Memory B cell (primary cell): ENCODE measurements around the gene CRBN.

ENCODE experiments used
- ATAC-seq: fragments of 150-1000 bp; cut with Tn5 transposase; 2 replicates; pipeline ENCODE4 v1.10.0; 2021; ENCODE audit warnings: low read depth, mild to moderate bottlenecking, moderate library complexity
- DNase-seq, 2 donors: peaks; one replicate each; pipeline ENCODE4 v3.0.0; 2022; ENCODE audit warnings: low spot score in 2 of 2
- H3K27ac Mint-ChIP-seq: one replicate; pipeline ENCODE4 v1.8.0; 2022; ENCODE audit warnings: mild to moderate bottlenecking, moderate library complexity, mixed read lengths
- H3K27me3 Mint-ChIP-seq: one replicate; pipeline ENCODE4 v1.8.0; 2022; ENCODE audit warnings: mixed read lengths
- H3K36me3 Mint-ChIP-seq: one replicate; pipeline ENCODE4 v1.8.0; 2022; ENCODE audit warnings: mild to moderate bottlenecking, mixed read lengths
- H3K4me1 Mint-ChIP-seq: one replicate; pipeline ENCODE4 v1.8.0; 2022; ENCODE audit warnings: mixed read lengths
- H3K4me3 Mint-ChIP-seq: one replicate; pipeline ENCODE4 v1.8.0; 2022; ENCODE audit warnings: mild to moderate bottlenecking, moderate library complexity, mixed read lengths
- H3K9me3 Mint-ChIP-seq: one replicate; pipeline ENCODE4 v1.8.0; 2022; ENCODE audit warnings: mixed read lengths

Gene CRBN

DNA sequence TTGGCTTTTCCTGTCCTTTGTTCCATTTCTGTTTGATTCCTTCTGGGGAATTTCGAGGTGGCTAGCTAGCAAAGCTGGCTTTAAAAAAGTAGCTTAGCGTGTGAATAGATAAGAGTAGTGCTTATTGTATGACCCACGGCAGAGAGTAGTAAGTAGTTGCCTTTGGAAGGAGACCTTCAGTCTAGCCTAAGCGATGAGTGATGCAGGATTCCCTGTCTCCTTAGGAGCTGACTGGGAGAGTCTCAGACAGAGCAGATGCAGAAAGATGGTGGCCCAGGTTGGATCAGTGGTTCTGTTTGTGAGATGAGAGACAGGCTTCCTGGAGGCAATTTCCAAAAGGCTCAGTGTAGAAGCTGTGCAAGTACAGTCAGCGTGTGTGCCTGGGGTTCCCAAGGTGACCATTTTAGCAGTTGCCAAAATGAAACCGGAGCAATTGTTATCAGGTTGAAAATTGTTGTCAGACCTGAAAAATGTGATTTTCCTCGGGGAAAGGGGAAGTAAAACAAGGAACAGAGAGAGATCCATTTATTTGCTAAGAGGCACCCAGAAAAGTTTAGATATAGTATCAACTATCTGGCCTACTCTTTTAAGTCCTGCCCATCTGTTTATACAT is 68.6 kb downstream of the CRBN start:
- ATAC-seq (no peak), DNase-seq (peak in 1 of 2 donors; percentile 14)
- H3K27me3 Mint-ChIP-seq: peaks cover 3% of the 10 kb centered on the region
- H3K27ac Mint-ChIP-seq: peak overlapping the region; percentile 95
- H3K4me3 Mint-ChIP-seq: peak overlapping the region; percentile 74
- peaks cover 21% of the 10 kb centered on the region for H3K4me1 Mint-ChIP-seq
- H3K9me3 Mint-ChIP-seq: no peaks in the 10 kb centered on the region
- peaks cover 1% of the 10 kb centered on the region for H3K36me3 Mint-ChIP-seq

DNA sequence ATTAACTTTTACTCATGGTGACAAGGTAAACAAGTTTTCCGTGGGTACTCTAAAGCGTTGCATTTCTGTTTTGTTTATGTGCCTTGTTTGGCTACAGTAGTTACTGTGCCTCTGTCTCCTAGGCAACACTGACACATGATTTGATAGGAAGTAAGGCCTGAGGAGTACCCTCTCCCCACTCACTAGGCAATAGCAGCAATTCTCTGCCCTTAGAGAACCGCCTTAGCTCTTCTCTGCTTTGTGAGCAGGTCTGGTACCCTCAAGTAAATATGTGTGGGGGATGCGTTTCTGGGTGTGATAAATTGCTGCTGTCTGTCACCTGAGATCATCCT is 69.2 kb downstream of the CRBN start, which contains the start of gene IL5RA:
IL5RA (minus strand) TSS at position 76 of the 332 bp plus-strand sequence. CDS start 5,390 bp downstream, outside the sequence.
- DNase-seq (peak; percentile 27 to 28), ATAC-seq (peak; percentile 91)
- peaks cover 3% of the 10 kb centered on the region for H3K27me3 Mint-ChIP-seq
- peak within 1 kb of the TSS; percentile 74 for H3K4me3 Mint-ChIP-seq
- no peaks in the 10 kb centered on the region for H3K9me3 Mint-ChIP-seq
- peaks cover 1% of the 10 kb centered on the region for H3K36me3 Mint-ChIP-seq
- H3K4me1 Mint-ChIP-seq: peaks cover 27% of the 10 kb centered on the region
- peak within 1 kb of the TSS; percentile 95 for H3K27ac Mint-ChIP-seq

DNA sequence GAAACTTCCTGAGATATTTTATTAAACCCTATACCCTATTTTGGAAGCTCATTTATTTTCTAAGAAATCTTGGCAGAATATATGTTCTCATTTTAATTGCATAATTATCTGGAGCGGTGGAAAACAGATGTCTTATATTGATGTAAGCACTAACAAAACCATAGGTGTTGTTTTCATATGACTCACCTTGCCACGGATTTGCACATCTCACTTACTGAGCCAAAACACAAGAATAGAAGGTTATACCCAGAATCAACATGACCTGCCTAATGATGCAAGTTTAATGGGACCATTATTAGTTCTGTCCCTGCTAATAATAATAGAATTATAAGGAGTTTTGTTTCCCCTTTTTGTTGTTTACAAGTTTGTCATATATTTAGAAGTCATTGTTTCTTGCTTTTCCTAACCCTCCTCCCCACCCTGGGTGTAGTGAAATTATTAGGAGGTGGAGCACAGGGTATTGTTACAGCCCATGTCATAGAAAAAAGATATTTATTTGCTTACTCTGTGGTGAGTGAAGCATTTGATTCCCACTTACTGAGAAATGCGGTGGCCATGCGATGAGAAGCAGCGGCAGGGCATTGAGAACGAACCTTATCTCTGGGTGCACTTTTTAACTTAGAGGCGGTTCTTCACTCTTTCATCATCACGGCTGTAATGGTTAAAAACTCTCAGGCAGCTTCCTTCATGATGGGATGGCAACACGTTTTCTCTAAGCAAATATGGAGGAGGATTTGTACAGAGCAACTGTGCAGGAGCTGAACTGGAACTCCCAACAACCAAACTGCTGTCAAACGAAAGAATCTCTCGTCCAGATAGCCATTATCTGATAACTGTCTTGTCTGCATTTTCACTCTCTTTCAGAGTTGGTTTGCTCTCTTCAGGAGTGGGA is 69.8 kb downstream of the CRBN start:
- H3K4me1 Mint-ChIP-seq: peaks cover 30% of the 10 kb centered on the region
- DNase-seq (peak in 1 of 2 donors; percentile 16), ATAC-seq (peak; percentile 27)
- peak overlapping the region; percentile 74 for H3K4me3 Mint-ChIP-seq
- H3K36me3 Mint-ChIP-seq: peaks cover 1% of the 10 kb centered on the region
- H3K27me3 Mint-ChIP-seq: peaks cover 1% of the 10 kb centered on the region
- H3K9me3 Mint-ChIP-seq: no peaks in the 10 kb centered on the region
- peak overlapping the region; percentile 95 for H3K27ac Mint-ChIP-seq

DNA sequence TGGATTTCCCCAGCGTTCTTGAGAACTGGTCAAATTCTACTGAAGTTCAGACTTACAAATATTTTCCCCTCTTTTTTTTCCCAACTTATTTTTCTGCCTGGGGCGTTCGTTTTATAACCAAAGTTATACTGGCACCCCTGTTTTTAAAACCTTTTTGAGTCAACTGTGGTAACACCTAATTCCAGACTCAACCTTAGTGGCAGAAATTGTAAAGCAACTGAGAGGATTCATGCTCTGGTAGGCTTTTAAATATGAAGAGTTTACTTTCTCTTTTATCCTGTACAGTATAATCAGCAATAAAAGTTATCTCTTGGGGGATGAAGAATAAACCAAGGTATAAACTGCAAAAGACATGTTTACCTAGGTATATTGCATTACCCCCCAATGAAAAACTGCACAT is 71.6 kb downstream of the CRBN start:
- DNase-seq: no peak
- H3K27me3 Mint-ChIP-seq: peaks cover 1% of the 10 kb centered on the region
- no peak for ATAC-seq
- H3K4me3 Mint-ChIP-seq: no peak overlapping the region
- H3K4me1 Mint-ChIP-seq: peaks cover 30% of the 10 kb centered on the region
- H3K27ac Mint-ChIP-seq: no peak overlapping the region
- H3K36me3 Mint-ChIP-seq: peaks cover 1% of the 10 kb centered on the region
- H3K9me3 Mint-ChIP-seq: no peaks in the 10 kb centered on the region

DNA sequence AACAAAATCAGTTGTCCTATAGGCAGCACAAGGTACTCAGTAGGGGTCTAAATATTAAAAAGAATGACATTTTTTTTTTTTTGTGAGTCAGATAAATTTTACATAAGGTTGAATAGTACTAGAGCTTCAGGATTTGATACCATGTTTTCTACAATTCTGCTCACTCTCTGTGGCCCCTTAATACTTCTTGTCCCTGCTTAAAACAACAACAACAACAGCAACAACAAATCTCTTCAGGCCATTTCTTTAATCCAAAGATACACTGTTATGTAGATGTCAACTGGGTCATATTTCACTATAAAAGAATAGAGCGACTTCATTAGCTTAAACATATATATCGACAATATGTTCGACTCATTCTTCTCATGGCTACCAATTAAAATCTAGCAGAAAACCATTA is 72.3 kb downstream of the CRBN start:
- no peak overlapping the region for H3K4me3 Mint-ChIP-seq
- no peak for DNase-seq
- peaks cover 1% of the 10 kb centered on the region for H3K36me3 Mint-ChIP-seq
- H3K27me3 Mint-ChIP-seq: peaks cover 1% of the 10 kb centered on the region
- peaks cover 30% of the 10 kb centered on the region for H3K4me1 Mint-ChIP-seq
- no peak overlapping the region for H3K27ac Mint-ChIP-seq
- ATAC-seq: no peak
- H3K9me3 Mint-ChIP-seq: no peaks in the 10 kb centered on the region

DNA sequence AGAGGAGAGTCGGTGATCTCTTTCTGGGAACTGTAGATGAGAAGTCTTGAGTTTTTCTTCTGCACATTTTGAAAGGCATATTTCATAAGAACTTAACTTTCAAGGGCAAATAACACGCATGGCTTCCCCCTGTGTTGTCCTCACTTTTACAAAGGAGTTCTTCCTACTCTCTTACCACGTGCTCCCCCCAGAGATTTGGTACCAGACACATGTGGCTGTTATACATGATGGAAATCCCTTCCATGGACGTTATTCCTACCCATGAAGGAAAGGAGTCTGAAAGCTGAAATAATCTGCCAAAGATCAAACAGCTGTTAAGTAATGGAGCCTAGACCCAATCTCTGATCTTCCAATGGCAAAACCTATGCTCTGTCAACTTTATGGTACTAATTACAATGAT is 73.7 kb downstream of the CRBN start:
- ATAC-seq (no peak), DNase-seq (no peak)
- H3K36me3 Mint-ChIP-seq: peaks cover 3% of the 10 kb centered on the region
- no peak overlapping the region for H3K4me3 Mint-ChIP-seq
- H3K27ac Mint-ChIP-seq: peak overlapping the region; percentile 0
- no peaks in the 10 kb centered on the region for H3K9me3 Mint-ChIP-seq
- peaks cover 30% of the 10 kb centered on the region for H3K4me1 Mint-ChIP-seq
- peaks cover 3% of the 10 kb centered on the region for H3K27me3 Mint-ChIP-seq

DNA sequence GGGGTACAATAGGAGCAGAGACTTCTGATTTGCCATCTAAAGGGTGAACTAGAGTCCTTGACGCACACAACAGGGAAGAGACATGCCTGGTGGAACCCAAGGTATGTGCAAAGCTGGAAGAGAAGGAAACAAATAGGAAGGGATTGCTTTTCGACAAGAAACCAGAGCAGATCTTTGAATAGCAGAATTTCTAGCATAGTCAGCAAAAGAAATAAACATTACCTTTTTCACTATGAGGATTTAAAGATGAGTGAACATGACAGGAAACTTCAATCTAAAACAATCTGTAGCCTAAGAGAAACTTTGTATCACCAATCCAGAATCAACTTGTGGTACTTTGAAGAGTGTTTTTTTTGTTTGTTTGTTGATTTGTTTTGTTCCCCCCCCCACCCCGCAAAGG is 74.2 kb downstream of the CRBN start:
- no peak for ATAC-seq
- Mint-ChIP-seq H3K9me3 (no peaks in the 10 kb centered on the region), H3K4me1 (peaks cover 24% of the 10 kb centered on the region), H3K27me3 (peaks cover 3% of the 10 kb centered on the region), H3K4me3 (peak overlapping the region; percentile 2), H3K36me3 (peaks cover 3% of the 10 kb centered on the region), H3K27ac (peak overlapping the region; percentile 0)
- no peak for DNase-seq

DNA sequence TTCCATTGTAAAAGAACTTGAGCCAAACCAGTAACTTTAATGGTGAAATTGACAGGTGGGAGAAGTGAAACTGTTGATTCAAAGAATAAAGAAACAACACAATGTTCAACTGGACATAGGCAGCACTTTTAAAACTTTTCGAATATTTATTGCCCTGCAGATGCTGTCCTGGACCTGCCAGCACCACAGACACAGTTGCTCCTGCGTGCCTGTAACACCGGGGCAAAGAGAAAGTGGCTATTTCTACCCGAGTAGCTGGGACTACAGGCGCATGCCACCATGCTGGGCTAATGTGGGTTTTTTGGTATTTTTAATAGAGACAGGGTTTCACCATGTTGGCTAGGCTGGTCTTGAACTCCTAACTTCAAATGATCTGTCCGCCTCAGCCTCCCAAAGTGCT is 76.7 kb downstream of the CRBN start:
- Mint-ChIP-seq H3K4me1 (peaks cover 20% of the 10 kb centered on the region), H3K36me3 (peaks cover 3% of the 10 kb centered on the region), H3K27ac (no peak overlapping the region), H3K9me3 (no peaks in the 10 kb centered on the region), H3K4me3 (no peak overlapping the region), H3K27me3 (peaks cover 2% of the 10 kb centered on the region)
- ATAC-seq (no peak), DNase-seq (no peak)

DNA sequence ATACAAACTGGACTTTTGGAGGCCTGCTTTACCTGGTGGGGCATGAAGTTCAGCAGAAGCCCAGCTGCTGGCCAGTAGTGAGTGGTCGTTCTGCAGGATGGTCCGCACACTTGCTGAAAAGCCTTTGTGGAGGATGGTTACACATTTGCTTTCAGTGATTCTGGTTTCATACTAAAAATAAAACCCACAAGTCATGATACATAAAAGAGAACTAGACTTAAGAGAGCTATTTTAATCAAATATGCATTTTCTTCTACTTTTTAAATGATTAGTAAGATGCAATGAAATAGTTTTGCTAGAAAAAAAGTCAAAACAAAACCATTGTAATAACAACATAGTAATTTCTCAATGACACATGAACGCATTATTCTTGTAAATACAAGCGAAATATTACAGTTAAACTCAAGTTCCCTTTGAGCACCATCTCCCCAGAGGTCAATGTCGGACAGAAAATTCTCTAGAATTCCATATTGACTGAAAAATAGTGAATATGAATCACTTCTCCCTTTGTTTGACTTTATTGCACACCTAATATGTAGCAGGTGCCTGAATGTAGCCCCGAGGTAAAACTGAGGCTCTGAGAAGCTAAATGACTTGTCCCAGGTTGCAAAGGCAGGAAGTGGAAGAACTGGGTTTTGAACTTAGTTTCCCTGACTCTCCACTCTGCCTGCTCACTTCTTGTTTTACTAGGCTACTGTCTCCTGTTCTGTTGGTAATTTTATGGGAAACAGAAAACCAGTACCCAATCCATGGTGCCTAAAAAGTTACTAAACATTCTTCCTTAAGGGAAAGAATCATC is 77.6 kb downstream of the CRBN start:
- Mint-ChIP-seq H3K4me3 (no peak overlapping the region), H3K9me3 (no peaks in the 10 kb centered on the region), H3K27ac (no peak overlapping the region), H3K36me3 (peaks cover 1% of the 10 kb centered on the region), H3K27me3 (peaks cover 2% of the 10 kb centered on the region), H3K4me1 (peaks cover 23% of the 10 kb centered on the region)
- no peak for DNase-seq
- no peak for ATAC-seq
